OCI-LY3 (cell line): ENCODE measurements around the gene MCM5.

Experiments used
- H2AFZ ChIP-seq: fragments of 200-600, 300-600 bp; shearing (Covaris generic); 2 replicates; pipeline ENCODE4 v1.6.0; 2014; ENCODE audit warnings: antibody characterized with exemption, low read depth, low read length
- H3K27ac ChIP-seq: fragments of 200-600, 300-600 bp; sonication (generic); 2 replicates; pipeline ENCODE4 v1.5.1; 2014; ENCODE audit warnings: mild to moderate bottlenecking, low read length, moderate library complexity, mixed read lengths
- H3K27me3 ChIP-seq: fragments of 200-600, 300-600 bp; sonication (generic); 2 replicates; pipeline ENCODE4 v1.6.1; 2014; ENCODE audit warnings: low read depth, low read length, mixed read lengths
- H3K36me3 ChIP-seq: fragments of 200-600, 300-600 bp; sonication (generic); replicated peaks from 2 replicates; pipeline ENCODE3; 2014; ENCODE audit warnings: low read depth, low read length, mixed read lengths
- H3K4me1 ChIP-seq: fragments of 300-600, 200-600 bp; sonication (generic); 2 replicates; pipeline ENCODE4 v1.6.1; 2014; ENCODE audit warnings: low read length, mixed read lengths
- H3K4me2 ChIP-seq: fragments of 200-600, 300-600 bp; sonication (generic); 2 replicates; pipeline ENCODE4 v1.6.1; 2014; ENCODE audit warnings: low read length, mixed read lengths
- H3K4me3 ChIP-seq: fragments of 300-600, 200-600 bp; sonication (generic); 2 replicates; pipeline ENCODE4 v1.5.1; 2014; ENCODE audit warnings: antibody characterized with exemption, mild to moderate bottlenecking, low read length, moderate library complexity
- H3K79me2 ChIP-seq: fragments of 300-600, 200-600 bp; shearing (Covaris generic); 2 replicates; pipeline ENCODE4 v1.6.1; 2014; ENCODE audit warnings: mild to moderate bottlenecking, low read length, mixed read lengths
- H3K9ac ChIP-seq: fragments of 300-600, 200-600 bp; shearing (Covaris generic); 2 replicates; pipeline ENCODE4 v1.6.0; 2014; ENCODE audit warnings: mild to moderate bottlenecking, low read length, moderate library complexity
- H3K9me3 ChIP-seq: fragments of 200-600, 300-600 bp; shearing (Covaris generic); 2 replicates; pipeline ENCODE4 v1.6.1; 2014; ENCODE audit warnings: low read length, mixed read lengths; ENCODE audit not compliant: insufficient read depth
- H4K20me1 ChIP-seq: fragments of 200-600, 300-600 bp; sonication (generic); 2 replicates; pipeline ENCODE4 v1.6.1; 2016; ENCODE audit warnings: low read length, mixed read lengths; ENCODE audit not compliant: insufficient read depth
- CTCF ChIP-seq: fragments of 200-600, 300-600 bp; sonication (generic); IDR thresholded peaks from 2 replicates; pipeline ENCODE4 v1.5.1; 2014; ENCODE audit warnings: antibody characterized with exemption, low read length, low read depth
- EZH2phosphoT487 ChIP-seq: fragments of 200-600 bp; shearing (Covaris generic); IDR thresholded peaks from 2 replicates; pipeline ENCODE4 v1.6.1; 2018; ENCODE audit warnings: antibody characterized with exemption, mixed run types, low read depth

Gene MCM5

GRCh38 chr22:35404176-35404575, 4.2 kb downstream of the MCM5 start:
- Histone ChIP-seq H3K36me3 (peaks cover 68% of the 10 kb centered on the region), H3K4me2 (no peak overlapping the region), H3K4me3 (no peak overlapping the region), H2AFZ (no peak overlapping the region), H4K20me1 (peaks cover 29% of the 10 kb centered on the region), H3K27ac (peak overlapping the region; percentile 5; the same call in 1 of the 2 replicates), H3K79me2 (peaks cover 65% of the 10 kb centered on the region), H3K27me3 (no peaks in the 10 kb centered on the region), H3K9ac (no peak overlapping the region), H3K4me1 (peaks cover 58% of the 10 kb centered on the region), H3K9me3 (no peaks in the 10 kb centered on the region)
- TF ChIP-seq EZH2phosphoT487 (no peak), CTCF (no peak)

DNA sequence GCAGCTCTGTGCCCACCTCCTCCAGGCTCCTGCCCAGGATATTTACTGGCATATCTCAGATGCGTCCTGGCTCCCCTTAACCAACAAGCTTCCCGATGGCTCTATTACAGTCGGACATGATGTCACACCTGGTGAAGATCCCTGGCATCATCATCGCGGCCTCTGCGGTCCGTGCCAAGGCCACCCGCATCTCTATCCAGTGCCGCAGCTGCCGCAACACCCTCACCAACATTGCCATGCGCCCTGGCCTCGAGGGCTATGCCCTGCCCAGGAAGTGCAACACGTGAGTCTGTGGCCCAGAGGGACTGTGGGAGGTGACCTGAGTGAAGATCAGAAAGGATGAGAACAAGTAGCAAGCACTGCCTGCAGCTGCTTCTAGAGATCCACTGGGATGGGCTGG, 6.5 kb downstream of the MCM5 start:
- Histone ChIP-seq H3K9ac (no peak overlapping the region), H3K4me1 (peaks cover 71% of the 10 kb centered on the region)

GRCh38 chr22:35407362-35407761, 7.4 kb downstream of the MCM5 start:
- Histone ChIP-seq H3K27ac (peak overlapping the region; percentile 97), H2AFZ (no peak overlapping the region), H3K4me2 (no peak overlapping the region), H3K4me3 (no peak overlapping the region), H3K9me3 (no peaks in the 10 kb centered on the region), H3K36me3 (peaks cover 77% of the 10 kb centered on the region), H3K79me2 (peaks cover 60% of the 10 kb centered on the region), H3K4me1 (peaks cover 71% of the 10 kb centered on the region), H3K9ac (no peak overlapping the region), H3K27me3 (no peaks in the 10 kb centered on the region), H4K20me1 (peaks cover 29% of the 10 kb centered on the region)
- TF ChIP-seq EZH2phosphoT487 (no peak), CTCF (no peak)

More for the DNA sequence above, 6.5 kb downstream of the MCM5 start:
- no peaks in the 10 kb centered on the region for H3K27me3 ChIP-seq
- H3K9me3 ChIP-seq = no peaks in the 10 kb centered on the region
- no peak overlapping the region for H2AFZ ChIP-seq
- no peak for TF ChIP-seq CTCF
- TF ChIP-seq EZH2phosphoT487 = no peak
- peaks cover 29% of the 10 kb centered on the region for H4K20me1 ChIP-seq
- H3K27ac ChIP-seq = peak overlapping the region; percentile 97; the same call in 1 of the 2 replicates
- peaks cover 60% of the 10 kb centered on the region for H3K79me2 ChIP-seq
- H3K4me2 ChIP-seq = no peak overlapping the region
- H3K4me3 ChIP-seq = no peak overlapping the region
- peaks cover 74% of the 10 kb centered on the region for H3K36me3 ChIP-seq

DNA sequence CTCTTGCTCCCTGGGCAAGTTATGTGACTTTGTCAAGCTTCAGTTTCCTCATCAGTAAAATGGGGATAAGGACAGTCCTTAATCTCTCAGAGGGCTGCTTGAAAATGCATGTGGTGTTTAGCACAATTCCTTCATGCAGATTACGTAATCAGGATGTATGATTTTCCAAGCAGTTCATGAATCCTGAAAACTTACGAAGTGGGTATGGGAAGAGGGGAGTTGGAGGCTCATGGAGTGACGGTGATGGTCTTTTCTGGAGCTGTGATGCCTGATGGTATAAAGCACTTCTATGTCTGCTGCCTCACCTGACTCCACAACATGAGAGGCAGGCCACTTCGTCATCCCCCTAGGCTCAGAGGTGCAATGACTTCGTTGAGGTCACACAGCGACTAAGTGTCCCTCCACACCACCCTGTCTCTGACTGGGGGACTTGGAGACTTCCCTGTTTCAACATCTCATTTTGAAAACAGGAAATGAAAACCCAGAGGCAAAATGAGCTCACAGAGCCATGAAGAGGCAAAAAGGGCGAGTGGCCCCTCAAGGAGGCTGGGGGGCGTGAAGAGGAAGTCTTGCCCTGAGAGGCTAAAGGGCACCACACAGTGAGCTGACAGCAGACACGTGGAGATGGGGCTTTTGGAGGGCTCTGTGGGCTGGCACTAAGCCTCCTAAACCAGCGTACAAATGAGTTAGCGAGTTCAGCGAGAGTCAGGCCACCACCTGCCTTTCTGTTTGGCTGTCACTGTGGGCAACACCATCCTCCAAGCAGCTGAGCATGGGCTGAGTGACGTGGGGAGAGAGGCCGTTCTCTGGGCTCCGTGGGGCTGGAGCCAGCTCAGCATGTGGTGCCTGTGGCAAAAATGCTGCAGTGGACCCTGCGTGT, 10.1 kb downstream of the MCM5 start:
- no peaks in the 10 kb centered on the region for H3K9me3 ChIP-seq
- peaks cover 58% of the 10 kb centered on the region for H3K79me2 ChIP-seq
- no peak overlapping the region for H2AFZ ChIP-seq
- peak overlapping the region; percentile 97 for H3K27ac ChIP-seq
- H3K4me3 ChIP-seq = peak overlapping the region; percentile 71
- TF ChIP-seq CTCF (0 out of 2 replicates have a peak, but pooled peaks have one; percentile 19), EZH2phosphoT487 (no peak)
- peaks cover 63% of the 10 kb centered on the region for H3K4me1 ChIP-seq
- H3K27me3 ChIP-seq = no peaks in the 10 kb centered on the region
- peak overlapping the region; percentile 94 for H3K9ac ChIP-seq
- H3K36me3 ChIP-seq = peaks cover 74% of the 10 kb centered on the region
- H3K4me2 ChIP-seq = peak overlapping the region; percentile 91
- H4K20me1 ChIP-seq = peaks cover 25% of the 10 kb centered on the region
